GM10266 (cell line): ENCODE measurements around the gene SSR1.

Source experiments
- DNase-seq: peaks from one replicate; pipeline ENCODE4 v3.0.0; 2012; ENCODE audit errors: extremely low spot score
- TF ChIP-seq, protein P1 (sequence below): IDR thresholded peaks from 2 replicates; pipeline ENCODE4 v1.5.1; 2012; ENCODE audit warnings: mild to moderate bottlenecking, low read depth; ENCODE audit not compliant: control insufficient read depth, insufficient read depth; ENCODE audit errors: missing control alignments

SSR1 gene

GRCh38 chr6:7301702-7302101 lies 11.3 kb downstream of the SSR1 start:
- DNase-seq = no peak
- TF ChIP-seq, protein P1, sequence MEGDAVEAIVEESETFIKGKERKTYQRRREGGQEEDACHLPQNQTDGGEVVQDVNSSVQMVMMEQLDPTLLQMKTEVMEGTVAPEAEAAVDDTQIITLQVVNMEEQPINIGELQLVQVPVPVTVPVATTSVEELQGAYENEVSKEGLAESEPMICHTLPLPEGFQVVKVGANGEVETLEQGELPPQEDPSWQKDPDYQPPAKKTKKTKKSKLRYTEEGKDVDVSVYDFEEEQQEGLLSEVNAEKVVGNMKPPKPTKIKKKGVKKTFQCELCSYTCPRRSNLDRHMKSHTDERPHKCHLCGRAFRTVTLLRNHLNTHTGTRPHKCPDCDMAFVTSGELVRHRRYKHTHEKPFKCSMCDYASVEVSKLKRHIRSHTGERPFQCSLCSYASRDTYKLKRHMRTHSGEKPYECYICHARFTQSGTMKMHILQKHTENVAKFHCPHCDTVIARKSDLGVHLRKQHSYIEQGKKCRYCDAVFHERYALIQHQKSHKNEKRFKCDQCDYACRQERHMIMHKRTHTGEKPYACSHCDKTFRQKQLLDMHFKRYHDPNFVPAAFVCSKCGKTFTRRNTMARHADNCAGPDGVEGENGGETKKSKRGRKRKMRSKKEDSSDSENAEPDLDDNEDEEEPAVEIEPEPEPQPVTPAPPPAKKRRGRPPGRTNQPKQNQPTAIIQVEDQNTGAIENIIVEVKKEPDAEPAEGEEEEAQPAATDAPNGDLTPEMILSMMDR = no peak

DNA sequence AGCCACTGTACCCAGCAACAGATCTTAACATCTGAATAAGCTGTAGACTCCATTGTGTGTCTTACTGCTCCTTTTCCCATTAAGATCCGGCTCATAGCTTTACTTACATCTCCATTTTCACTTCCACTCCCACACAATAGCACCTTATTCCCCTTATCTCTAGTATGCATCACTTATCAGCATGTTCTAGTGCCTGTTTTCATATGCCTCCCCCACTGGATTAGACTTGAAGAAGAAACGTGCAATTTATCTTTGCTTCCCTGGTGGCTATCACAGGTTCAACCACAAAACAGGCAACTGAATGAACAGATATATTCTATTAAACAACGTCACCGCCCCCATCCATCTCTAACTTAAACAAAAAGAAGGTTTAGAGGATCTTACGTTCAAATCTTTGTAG lies 12.1 kb downstream of the SSR1 start:
- TF ChIP-seq, protein P1 = no peak
- DNase-seq = no peak

- TF ChIP-seq, protein P1 = no peak
These were observed 14.9 kb downstream of the SSR1 start for GRCh38 chr6:7298113-7298512.

GRCh38 chr6:7296602-7297001 lies 16.4 kb downstream of the SSR1 start:
- DNase-seq = no peak
- TF ChIP-seq, protein P1 = no peak

More at GRCh38 chr6:7298113-7298512, 14.9 kb downstream of the SSR1 start:
- no peak for DNase-seq

- TF ChIP-seq, protein P1 = no peak
- no peak for DNase-seq
These were observed 17.1 kb downstream of the SSR1 start for GRCh38 chr6:7295916-7296315.

DNA sequence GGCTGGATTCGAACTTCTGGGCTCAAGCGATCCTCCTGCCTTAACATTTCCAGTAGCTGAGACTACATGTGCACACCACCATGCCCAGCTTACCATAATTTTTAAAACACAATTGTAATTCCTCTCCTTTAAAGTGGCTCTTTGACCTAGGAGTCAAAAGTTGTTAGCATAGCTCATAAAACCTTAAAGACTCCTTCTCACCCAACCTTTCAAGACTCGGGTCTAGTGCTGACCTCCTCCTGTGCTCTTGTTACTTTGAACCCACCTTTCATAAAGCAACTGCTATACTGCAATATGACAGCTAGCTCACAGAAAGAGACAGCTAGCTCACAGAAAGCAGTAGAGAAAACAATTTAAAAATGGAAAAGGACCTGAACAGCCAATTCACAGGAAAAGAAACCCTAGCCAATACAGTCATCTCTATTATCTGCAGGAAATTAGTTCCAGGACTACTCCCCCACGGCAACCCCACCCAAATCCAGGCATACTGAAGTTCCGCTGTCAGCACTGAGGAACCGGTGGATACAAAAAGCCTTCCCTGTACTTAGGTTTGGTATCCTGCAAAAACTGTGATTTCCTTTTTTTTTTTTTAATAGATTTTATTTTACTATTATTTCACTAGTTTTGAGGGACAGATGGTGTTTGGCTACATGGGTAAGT lies 20.3 kb downstream of the SSR1 start:
- TF ChIP-seq, protein P1 = no peak
- DNase-seq = no peak

DNA sequence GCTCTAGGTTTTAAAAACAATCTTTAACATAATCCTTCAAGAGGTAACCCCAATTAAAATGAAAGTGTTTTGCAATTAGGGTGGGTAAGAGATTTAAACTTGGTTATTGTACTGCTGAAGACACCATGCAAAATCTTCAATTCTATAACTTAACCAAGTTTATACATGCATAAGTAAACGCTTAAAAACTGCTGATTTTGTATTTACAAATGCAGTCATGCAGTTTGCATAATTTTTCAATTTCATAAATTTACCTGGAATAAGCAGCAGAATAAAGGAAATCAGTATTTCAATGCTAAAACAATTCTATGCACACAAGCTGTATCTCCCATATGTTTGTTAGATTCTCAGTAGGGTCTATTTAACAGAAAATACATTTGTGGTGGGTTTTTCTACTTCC lies 22.9 kb downstream of the SSR1 start:
- TF ChIP-seq, protein P1 = no peak
- no peak for DNase-seq
